MM.1S (cell line): ENCODE measurements around the gene PBXIP1.

ENCODE experiments used
- EZH2 ChIP-seq: fragments of 300-600 bp; sonication (generic); optimal IDR thresholded peaks from 2 replicates; pipeline ENCODE3; 2017; ENCODE audit warnings: low read depth, mild to moderate bottlenecking, antibody characterized with exemption, low read length, mixed read lengths
- TF ChIP-seq, protein P1 (sequence below): fragments of 300-600 bp; sonication (generic); IDR thresholded peaks from 2 replicates; pipeline ENCODE4 v1.5.1; 2016; ENCODE audit warnings: antibody characterized with exemption, low read length, mixed read lengths

DNA sequence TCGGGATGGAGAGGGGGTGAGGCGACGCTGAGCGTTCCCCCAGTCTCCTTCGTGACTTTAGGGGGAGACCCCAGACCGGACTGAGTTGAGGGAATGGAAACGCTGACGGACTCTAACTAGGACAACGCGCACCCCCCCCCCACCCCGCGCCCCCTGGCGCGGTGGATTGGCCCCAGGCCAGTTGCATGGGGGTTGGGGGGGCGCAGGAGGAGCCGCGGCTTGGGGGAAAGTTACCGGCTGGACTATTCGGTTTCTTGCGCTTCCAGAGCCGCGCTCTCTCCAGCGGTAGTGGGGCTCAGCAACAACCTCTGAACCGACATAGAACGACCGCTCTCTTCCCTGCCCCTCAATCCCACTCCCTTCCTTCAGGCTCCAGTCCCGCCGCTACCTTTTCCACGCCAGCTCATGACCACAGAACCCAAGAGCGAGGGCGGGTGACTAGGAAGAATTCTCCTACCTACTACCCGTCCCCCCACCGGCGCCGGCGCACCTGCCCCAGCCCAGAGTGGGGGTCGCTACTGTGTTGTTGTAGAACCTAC lies 47.4 kb upstream of the PBXIP1 start:
- TF ChIP-seq, protein P1, sequence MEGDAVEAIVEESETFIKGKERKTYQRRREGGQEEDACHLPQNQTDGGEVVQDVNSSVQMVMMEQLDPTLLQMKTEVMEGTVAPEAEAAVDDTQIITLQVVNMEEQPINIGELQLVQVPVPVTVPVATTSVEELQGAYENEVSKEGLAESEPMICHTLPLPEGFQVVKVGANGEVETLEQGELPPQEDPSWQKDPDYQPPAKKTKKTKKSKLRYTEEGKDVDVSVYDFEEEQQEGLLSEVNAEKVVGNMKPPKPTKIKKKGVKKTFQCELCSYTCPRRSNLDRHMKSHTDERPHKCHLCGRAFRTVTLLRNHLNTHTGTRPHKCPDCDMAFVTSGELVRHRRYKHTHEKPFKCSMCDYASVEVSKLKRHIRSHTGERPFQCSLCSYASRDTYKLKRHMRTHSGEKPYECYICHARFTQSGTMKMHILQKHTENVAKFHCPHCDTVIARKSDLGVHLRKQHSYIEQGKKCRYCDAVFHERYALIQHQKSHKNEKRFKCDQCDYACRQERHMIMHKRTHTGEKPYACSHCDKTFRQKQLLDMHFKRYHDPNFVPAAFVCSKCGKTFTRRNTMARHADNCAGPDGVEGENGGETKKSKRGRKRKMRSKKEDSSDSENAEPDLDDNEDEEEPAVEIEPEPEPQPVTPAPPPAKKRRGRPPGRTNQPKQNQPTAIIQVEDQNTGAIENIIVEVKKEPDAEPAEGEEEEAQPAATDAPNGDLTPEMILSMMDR: no peak
- TF ChIP-seq EZH2: no peak
